ENCODE results near the gene ABCA9.
"Not testable (repeated sequence)": the region's sequence is repeated elsewhere in the genome, so short reads cannot be mapped to it uniquely, and the experiment has no call there.

The ABCA9 gene

GRCh38 chr17:69078864-69079263 lies 18.1 kb upstream of the ABCA9 start:
- TF ChIP-seq CTCF (IDR thresholded peaks at IDR 0.05; ENCODE audit: borderline replicate concordance, insufficient read depth, low read depth, low read length): no peak
- H3K4me3 ChIP-seq (ENCODE audit: low read depth, low read length): no peak overlapping the region

GRCh38 chr17:69075823-69076222 lies 15.1 kb upstream of the ABCA9 start:
- H3K4me3 ChIP-seq (ENCODE audit: low read depth, low read length): no peak overlapping the region
- TF ChIP-seq CTCF (IDR thresholded peaks at IDR 0.05; ENCODE audit: borderline replicate concordance, insufficient read depth, low read depth, low read length): no peak

GRCh38 chr17:69073392-69073791 lies 12.7 kb upstream of the ABCA9 start:
- H3K4me3 ChIP-seq (ENCODE audit: low read depth, low read length): not testable (repeated sequence)

GRCh38 chr17:69072803-69073256 lies 12.1 kb upstream of the ABCA9 start:
- not testable (repeated sequence) for H3K4me3 ChIP-seq (ENCODE audit: low read depth, low read length)

GRCh38 chr17:69071233-69071586 lies 10.5 kb upstream of the ABCA9 start:
- H3K4me3 ChIP-seq (ENCODE audit: low read depth, low read length): not testable (repeated sequence)

- not testable (repeated sequence) for H3K4me3 ChIP-seq (ENCODE audit: low read depth, low read length)
Observed at GRCh38 chr17:69070378-69071232, 9.9 kb upstream of the ABCA9 start.

GRCh38 chr17:69069226-69069750 lies 8.6 kb upstream of the ABCA9 start:
- no peak for TF ChIP-seq CTCF (IDR thresholded peaks at IDR 0.05; ENCODE audit: borderline replicate concordance, insufficient read depth, low read depth, low read length)

GRCh38 chr17:69067274-69068047 lies 6.7 kb upstream of the ABCA9 start:
- H3K4me3 ChIP-seq (ENCODE audit: low read depth, low read length): no peak overlapping the region
- TF ChIP-seq CTCF (IDR thresholded peaks at IDR 0.05; ENCODE audit: borderline replicate concordance, insufficient read depth, low read depth, low read length): no peak

More at GRCh38 chr17:69069226-69069750, 8.6 kb upstream of the ABCA9 start:
- H3K4me3 ChIP-seq (ENCODE audit: low read depth, low read length): no peak overlapping the region

GRCh38 chr17:69066482-69066881 lies 5.8 kb upstream of the ABCA9 start:
- no peak for TF ChIP-seq CTCF (IDR thresholded peaks at IDR 0.05; ENCODE audit: borderline replicate concordance, insufficient read depth, low read depth, low read length)

More at GRCh38 chr17:69066482-69066881, 5.8 kb upstream of the ABCA9 start:
- H3K4me3 ChIP-seq (ENCODE audit: low read depth, low read length): no peak overlapping the region

Measured in GM12875 (cell line).